T-helper 1 cell (primary cell): ENCODE results near the gene VSTM2B.
A peak's percentile ranks its signal among the peaks of the same experiment; 100 is the strongest.

ENCODE experiments used
- DNase-seq, 5 donors: peaks; one replicate each; pipeline ENCODE4 v3.0.0-alpha.2; 2012 to 2020

The VSTM2B gene

GRCh38 chr19:29516358-29516725 lies 9.5 kb upstream of the VSTM2B start:
- DNase-seq: no peak

- no peak for DNase-seq
These were observed 8.9 kb upstream of the VSTM2B start for GRCh38 chr19:29516821-29517395.

- DNase-seq: no peak
These were observed 8.4 kb upstream of the VSTM2B start for GRCh38 chr19:29517412-29517811.

- no peak for DNase-seq
These were observed 7.8 kb upstream of the VSTM2B start for GRCh38 chr19:29517946-29518345.

GRCh38 chr19:29519146-29519545 lies 6.6 kb upstream of the VSTM2B start:
- no peak for DNase-seq

- DNase-seq: no peak
These were observed 5.9 kb upstream of the VSTM2B start for GRCh38 chr19:29519931-29520330.

- DNase-seq: no peak
These were observed 5.4 kb upstream of the VSTM2B start for GRCh38 chr19:29520390-29520789.

- DNase-seq: no peak
These were observed 4.3 kb upstream of the VSTM2B start for GRCh38 chr19:29521291-29522075.

GRCh38 chr19:29523568-29523967 lies 2.2 kb upstream of the VSTM2B start:
- DNase-seq: no peak

GRCh38 chr19:29524201-29524911 lies 1.4 kb upstream of the VSTM2B start:
- DNase-seq: no peak

GRCh38 chr19:29524912-29525831 lies 622 bp upstream of the VSTM2B start:
- DNase-seq: no peak

- DNase-seq: no peak
These were observed 1.1 kb downstream of the VSTM2B start for GRCh38 chr19:29526730-29527499.

GRCh38 chr19:29527500-29528328 lies 1.9 kb downstream of the VSTM2B start:
- no peak for DNase-seq

- peak in 2 of 5 donors; percentile 7 to 75 for DNase-seq
These were observed 2.7 kb downstream of the VSTM2B start for GRCh38 chr19:29528350-29528945.

GRCh38 chr19:29528946-29529645 lies 3.3 kb downstream of the VSTM2B start:
- DNase-seq: no peak

- no peak for DNase-seq
These were observed 4.1 kb downstream of the VSTM2B start for GRCh38 chr19:29529646-29530539.

GRCh38 chr19:29530540-29531457 lies 5.0 kb downstream of the VSTM2B start:
- no peak for DNase-seq
